GM10847 (cell line): Measurements from ENCODE around the gene R3HCC1L.
A peak's percentile ranks its signal among the peaks of the same experiment; 100 is the strongest.

ENCODE experiments used
- POLR2A ChIP-seq: IDR thresholded peaks from 2 replicates; pipeline ENCODE4 v1.6.1; 2011; ENCODE audit not compliant: insufficient read length; ENCODE audit errors: extremely low read depth

Gene R3HCC1L

DNA sequence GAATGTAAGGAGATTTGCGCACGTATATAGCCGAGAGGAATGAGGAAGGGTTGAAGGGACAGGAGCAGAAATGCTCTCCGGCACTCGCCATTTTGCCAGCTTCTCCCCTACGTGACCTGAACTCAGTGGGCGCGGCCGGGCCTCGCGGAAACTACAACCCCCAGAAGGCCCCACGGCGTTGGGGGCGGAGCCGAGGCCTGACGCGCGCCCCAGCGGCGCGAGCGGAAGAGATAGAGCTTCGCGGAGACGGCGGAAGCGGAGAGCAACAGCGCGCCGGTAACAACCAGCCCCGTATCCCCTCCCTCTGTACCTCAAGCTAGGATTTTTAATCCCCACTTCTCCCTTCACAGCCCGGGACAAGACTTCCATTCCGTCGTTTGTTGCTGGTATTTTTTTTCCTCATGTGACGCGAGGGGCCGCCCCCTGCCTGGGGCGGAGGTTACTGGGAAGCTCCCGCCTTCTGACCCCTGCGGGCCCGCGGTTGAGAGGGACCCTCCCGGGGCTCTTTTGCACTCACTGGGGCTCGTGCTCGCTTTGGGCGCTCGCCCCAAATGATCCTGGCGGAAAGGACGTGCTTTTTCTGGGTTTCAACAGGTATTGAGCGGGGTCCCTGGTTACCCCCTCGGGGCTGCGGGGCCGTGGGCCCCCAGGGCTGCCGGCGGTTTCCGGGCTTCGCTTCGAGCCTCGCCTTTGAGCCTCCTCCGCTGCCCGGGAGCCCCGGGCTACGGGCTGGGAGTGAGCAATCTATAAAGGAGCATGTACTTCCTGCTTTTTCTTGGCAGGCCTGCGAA lies at the start of gene R3HCC1L:
TSS of gene R3HCC1L (plus strand) at position 227 of the 791 bp plus-strand sequence. CDS start 73,458 bp downstream, outside the sequence.
- TF ChIP-seq POLR2A: peak; percentile 71

DNA sequence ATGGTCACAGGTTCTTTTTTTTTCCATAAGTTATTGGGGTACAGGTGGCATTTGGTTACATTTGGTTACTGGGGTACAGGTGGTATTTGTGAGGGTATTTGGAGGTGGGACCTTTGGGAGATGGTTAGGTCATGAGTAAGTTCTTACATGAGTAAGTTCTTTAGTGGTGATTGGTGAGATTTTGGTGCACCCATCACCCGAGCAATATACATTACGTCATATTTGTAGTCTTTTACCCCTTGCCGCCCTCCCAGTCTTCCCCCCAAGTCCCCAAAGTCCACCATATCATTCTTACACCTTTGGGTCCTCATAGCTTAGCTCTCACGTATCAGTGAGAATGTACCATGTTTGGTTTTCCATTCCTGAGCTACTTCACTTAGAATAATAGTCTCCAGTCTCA lies 49.2 kb upstream of the R3HCC1L start:
- TF ChIP-seq POLR2A: no peak

DNA sequence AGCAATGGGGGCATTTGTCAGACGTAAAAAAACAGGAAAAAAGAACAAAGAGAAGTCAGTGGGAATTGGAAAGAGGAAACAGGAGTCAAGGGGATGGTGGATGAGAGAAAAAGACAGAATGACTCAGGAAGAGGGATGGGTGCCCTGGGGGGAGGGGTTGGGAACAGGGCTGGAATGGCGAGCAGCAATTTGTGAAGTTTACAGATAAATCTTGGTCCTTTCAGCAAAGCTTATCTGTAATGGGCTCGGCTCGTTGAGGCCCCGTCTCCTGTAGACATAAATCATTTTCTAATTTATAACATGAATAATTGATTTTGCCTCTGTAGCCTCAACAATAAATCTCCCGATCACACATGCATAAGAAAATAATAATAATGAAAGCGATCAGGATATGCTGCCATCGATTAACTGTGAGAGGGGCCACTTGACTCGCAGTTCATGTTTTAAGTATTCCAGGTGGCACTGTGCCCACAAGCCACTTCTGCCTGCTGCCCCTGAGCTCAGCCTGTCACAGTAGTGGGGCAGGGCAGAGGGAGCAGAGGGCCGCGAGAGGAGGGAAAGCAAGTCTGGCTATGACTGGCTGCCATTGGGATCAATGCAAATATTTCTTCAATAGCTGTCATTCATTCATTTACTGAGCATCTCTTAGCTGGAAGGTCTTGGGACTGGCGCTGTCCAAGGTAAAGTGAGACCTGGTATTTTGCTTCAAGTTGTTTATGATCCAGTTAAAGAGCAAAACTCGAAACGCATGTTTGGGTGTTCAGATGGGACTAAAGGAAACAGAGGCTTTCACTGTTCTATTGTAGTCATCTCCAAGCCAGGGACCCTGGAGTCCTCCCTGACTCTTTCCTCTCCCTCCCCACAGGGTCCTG lies 47.4 kb upstream of the R3HCC1L start:
- TF ChIP-seq POLR2A: no peak

DNA sequence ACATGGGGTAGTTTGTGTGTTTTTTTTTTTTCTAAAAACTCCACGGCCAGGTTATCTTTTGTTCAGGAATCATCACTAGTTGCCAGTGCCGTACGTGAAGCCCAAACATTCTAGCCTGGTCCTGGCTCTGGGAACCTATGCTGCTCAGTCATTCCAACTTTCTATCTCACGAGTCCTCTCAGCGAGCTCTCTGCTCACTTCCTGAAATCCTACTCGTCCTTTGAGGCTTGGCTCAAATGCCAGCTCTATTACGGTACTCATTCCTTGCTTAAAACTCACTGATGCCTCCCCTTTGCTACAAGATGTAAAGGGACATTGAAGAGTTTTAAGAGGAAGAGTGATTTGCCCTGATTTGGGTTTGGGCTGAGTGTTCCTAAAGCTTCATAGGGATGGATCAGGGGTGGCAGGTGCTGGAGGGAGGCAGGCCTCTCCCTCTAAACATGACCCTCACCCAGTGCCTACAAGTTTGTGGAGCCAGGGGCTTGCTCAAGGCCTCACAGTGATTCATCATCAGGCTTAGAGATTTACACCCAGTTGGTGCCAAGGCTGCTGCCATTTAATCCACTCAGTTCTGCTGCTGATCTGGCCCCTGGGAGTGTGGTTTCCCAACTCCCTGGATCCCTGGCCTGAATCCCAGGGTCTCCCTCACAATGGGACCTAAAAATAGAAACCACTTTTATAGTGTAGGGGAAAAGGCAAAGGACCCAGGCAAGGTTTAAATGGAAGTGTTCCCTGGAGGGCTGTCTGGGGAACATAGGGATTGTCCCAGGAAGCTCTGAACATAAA lies 46.1 kb upstream of the R3HCC1L start:
- TF ChIP-seq POLR2A: no peak

DNA sequence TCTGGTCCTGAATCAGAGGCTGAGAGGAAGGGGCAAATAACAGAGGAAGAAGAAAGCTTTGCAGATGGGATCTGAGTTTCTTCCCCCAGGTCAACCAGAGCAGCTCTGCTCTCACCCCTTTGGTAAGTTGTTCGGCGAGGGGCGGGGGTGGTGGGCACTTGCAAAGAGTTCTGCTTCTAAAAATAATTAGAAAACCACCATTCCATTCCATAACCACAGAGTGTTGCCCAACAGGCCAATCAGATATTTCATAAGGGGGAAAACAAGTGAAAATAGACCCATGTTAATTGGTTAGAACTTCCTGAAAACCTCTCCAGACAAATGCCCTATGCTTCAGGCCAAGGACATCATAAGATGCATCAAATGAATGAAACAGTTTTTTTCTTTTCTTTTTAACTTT lies 43.6 kb upstream of the R3HCC1L start:
- no peak for TF ChIP-seq POLR2A

DNA sequence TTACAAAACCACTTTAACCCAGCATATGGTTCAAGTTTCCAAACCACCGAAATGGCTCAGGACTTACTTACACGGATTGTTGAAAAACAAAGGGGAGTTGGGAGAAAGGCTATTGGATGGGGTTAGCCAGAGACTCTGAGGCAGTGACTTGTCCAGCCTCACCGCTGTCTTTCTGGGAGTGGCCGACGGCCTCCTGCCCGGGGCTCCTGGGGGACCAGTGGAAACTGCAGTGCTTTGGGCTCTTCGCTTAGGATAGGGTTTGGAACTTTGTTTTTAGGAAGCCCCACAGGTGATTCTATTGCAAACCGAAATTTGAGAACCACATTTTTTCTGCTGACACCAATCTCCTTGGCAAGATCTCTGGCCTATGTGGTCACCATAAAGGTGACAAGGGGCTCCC lies 38.1 kb upstream of the R3HCC1L start:
- TF ChIP-seq POLR2A: no peak

DNA sequence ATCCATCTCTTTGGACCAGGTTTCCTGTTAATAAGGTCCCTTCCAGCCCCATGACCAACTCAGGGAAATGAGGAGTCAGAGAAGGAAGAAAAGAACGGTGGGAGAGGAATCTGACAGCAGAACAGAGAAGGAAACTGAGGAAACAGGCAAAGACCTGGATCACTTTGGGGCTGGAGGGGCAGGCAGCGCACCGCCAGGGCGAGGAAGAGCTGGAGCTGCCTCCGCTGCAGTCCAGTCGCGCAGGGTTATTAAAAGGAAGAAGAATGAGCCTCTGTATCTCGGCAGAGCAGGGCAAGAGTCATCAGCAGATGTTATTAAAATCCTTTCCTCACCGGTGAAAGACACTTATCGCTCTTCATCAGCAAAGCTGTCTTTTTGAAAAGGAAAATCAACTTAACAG lies 37.7 kb upstream of the R3HCC1L start:
- no peak for TF ChIP-seq POLR2A

DNA sequence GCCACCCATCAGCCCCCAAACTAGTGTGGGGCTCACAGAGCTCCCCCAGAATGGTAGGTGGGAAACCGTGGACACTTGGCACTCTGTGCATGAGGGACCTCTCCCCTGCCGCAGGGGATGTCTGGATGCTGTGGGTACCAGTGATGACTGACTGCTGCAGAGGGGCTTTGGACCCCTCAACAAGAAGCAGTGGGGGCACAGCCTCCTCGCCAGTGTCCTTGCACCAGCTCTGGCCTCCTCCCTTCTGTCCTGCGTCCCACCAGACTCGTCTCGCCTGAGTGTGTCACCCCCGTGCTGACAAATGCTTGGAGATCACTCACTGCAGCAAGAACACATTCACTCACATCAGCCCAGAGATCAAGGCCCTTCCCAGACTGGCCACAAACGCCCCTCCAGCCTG lies 37.3 kb upstream of the R3HCC1L start:
- no peak for TF ChIP-seq POLR2A

DNA sequence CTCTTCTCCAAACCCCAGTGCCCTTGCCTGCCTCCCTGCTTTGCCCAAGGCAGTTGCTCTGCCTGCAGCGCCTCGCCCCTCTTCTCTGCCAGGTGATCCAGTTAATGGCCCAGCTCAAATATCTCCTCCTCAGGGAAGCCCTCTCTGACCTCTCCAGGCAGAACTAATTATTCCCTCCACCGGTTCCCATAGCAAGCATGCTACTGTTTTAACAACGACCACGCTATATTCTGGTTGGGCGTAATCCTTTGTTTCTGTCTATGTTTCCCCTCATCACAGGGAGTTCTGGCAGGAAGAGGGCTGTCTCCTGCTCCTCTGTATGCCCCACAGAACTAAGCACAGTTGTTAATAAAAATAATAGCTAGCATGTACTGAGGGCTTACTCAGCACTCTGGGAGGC lies 36.8 kb upstream of the R3HCC1L start:
- no peak for TF ChIP-seq POLR2A

DNA sequence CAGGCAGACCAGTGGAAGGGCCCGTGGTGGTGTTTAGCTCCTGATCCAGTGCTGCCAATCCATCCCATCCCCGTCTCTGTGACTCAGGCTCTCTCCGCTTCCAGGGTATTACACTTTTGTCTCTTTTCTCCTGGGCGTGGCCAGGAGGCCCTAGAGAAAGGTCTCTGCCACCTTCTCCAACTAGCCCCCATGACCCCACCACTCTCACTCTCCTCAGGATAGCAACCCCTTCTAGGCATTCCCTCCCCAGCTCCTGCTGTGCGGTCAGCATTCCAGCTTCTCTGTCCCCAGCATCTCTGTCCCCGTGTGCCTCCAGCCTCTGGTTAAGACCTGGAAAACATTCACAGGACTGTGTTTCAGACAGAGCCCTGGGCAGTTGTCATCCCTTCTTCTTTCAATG lies 36.2 kb upstream of the R3HCC1L start:
- no peak for TF ChIP-seq POLR2A

DNA sequence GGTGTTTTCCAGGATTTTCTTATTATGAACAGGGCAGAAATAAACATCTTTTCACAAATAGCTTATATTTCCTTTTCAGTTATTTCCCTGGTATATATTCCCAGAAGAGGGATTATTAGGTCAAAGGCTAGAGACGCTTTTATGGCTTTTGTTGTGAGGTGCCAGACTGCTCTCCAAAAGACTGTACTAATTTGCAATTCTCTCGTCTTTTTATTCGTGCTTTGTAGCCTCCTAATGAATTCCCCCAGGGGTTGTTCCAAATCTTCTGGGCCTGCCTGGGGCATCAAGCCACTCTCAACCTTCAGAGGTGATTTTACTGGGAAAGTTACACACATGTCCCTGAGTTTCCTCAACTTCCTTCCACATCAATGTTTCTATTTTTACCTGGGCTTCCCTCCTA lies 34.0 kb upstream of the R3HCC1L start:
- no peak for TF ChIP-seq POLR2A

DNA sequence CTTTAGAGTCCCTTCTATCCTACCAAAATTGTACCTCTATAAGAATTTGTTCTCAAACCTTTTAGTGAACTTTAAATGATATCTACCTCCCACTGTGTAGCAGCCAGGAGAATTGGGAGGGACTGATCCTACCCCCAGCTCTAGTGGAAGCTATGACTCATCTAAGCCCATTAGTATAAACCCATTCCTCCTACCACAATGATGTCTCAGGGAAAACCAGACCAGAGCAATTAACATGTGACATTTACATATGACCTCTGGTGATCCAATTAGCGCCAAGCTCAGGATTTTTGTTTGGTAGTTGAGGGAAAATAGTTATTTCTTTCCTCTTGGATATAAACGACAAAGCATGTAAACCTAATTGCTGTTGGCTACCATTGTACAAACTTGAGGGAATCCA lies 33.1 kb upstream of the R3HCC1L start:
- no peak for TF ChIP-seq POLR2A

DNA sequence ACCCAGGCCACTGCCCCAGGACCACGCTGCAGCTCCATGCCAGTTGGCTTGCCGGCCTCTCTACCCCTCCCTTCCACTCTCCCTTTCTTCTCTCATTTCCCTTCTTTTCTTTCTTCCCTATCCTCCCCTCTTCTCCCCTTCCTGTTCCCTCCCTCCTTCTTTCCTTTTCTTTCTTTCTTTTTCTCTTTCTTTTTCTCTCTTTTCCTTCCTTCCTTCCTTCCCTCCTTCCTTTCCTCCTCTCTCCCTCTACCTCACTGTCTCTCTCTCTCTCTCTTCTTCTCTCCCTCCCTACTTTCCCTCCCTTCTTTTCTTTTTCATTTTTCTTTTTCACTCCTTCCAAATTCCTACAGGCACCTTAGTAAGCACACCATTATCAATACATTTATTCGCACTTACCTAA lies 30.3 kb upstream of the R3HCC1L start:
- TF ChIP-seq POLR2A: no peak

DNA sequence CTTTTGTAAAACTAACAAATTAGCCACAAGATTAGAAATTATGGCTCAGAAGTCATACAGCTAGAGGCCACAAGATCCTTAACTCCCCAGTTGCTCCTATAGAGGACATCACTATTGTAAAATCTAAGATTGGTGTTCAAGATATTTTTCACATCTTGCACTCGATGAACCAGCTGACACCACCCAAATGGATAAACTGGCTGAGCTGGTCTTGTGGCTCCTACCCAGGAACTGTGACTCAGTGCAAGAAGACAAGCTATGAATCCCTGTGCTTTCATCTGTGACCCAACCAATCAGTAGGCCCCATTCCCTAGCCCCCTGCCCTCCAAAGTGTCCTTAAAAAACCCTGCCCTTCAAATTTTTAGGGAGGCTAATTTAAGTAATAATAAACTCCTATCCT lies 27.9 kb upstream of the R3HCC1L start:
- TF ChIP-seq POLR2A: no peak

DNA sequence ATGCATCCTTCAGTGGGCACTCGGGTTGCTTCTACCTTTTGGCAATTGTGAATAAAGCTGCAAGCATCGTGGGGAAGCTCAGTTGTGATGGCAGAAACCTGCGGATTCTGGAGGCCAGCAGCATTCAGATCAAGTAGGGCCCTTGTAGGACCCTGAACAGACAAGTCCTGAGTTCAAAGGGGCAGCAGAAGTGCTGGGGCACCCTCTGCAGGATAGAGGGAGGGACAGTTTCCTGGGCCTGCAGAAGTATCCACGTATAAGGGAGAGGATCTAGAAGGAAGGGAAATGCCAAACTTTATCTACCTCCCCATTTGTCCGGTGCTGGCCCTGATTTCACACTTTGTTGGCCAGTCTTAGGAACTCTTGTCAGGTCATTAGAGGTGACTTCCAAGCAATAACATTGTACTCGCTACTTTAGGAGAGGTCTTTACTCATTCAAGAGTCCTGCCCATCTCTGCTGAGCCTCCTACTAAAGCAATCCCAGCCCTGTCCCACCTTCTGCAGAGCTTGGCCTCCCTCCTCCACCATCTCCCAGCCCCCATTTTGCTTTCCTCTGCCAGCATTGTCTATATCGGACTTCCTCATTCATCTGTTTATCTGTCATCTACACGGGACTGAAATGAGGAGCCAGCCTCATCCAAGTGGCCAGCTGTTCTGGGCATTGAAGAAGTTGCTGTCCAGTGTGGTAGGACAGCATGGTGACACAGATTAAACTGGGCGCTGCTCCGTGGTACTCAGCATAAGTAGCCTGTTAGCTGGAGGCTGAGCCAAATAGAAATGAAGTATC lies 26.6 kb upstream of the R3HCC1L start:
- TF ChIP-seq POLR2A: no peak
